NCI-H345 (cell line): ENCODE data around the gene TRIM42.

Source experiments
- DNase-seq: peaks from one replicate; lab custom pipeline; 2025; lab: John Stamatoyannopoulos, UW

Gene TRIM42

DNA sequence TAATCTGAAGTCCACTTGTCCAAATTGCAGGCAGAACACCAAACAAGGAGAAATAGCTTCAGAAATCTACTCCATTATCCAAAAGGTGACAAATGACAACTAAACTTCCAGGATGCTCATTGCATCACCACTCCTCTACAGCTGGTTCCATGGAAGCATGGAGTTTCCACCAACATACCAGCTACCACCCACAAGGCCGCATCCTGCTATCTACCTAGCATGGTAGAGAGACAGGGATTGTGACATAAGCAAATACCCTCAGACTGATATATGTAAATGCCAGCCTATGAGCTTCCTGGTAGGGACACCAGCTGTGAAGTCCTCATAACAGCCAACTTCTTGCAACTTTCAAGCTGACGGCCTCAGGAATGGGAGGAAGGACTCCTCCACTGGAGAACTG lies at the start of gene TRIM42:
TSS of gene TRIM42 (plus strand) at position 301 of the 400 bp plus-strand sequence. CDS start 166 bp downstream, outside the sequence.
- DNase-seq: no peak

DNA sequence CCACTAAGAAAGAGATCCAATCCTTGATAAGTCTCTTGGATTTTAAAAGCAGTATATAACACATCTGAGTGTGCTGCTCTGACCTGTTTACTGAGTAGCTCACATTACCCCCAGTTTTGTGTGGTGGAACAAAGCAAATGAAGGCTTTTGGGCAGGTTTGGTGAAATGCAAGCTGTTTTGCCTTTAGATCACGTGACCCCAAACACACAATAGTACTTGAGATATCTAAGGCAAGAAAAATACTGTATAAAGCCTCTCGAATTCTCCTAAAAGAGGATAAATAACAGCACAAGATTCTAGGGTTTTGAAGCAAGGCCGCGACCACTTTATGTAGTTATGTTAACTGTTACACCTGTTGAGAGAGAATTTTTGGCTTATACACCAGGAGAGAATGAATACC lies 49.3 kb upstream of the TRIM42 start:
- DNase-seq: no peak

DNA sequence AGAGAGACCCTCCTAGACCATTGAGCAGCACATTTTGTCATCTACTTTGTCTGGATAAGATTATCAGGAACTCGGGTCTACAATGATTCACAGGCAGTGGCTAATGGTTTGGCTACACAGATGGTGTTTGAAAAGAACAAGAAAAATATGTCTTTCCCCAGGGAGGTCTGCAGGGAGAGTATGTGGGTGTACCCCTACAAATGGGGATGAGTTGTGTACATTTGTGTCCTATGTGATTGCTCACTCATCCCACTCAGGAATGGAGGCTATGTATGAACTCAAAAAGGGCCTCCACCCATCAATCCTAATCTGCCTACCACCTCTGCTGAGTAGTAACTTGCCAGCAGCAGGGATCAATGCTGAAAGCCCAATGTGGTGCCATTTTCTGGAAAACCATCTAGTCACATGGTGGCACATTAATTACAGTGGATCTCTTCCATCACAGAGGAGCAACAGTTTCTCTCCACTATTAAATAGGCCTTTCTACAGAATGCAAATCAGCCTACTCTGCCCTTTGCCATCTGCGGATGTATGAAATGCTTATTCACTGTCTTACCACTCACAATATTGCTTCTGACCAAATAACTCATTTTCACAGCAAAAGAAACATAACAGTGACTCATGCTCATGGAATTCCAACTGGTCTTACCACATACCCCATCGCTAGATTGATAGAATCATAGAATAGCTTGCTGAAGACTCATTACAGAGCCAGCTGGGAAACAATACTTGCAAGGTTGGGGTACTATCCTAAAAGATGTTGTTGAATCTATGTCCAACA lies 48.3 kb upstream of the TRIM42 start:
- no peak for DNase-seq

DNA sequence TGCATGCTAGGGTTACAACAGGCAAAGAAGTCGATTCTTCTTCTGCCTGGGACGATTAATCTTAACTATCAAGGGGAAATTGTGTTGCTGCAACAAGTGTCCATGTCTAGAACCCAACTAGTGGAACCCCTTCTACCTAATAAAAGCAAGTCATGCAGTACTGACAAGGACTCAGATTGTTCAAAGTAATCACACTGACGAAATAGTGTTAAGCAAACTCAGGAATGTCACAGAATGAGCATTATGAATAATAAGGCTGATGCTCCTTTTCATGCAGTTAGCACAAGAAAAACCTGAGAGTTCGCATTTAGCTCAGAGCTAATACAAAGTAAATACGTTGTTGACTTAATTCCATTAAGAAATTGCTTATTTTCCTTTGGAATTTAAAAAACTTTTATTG lies 47.5 kb upstream of the TRIM42 start:
- DNase-seq: no peak

DNA sequence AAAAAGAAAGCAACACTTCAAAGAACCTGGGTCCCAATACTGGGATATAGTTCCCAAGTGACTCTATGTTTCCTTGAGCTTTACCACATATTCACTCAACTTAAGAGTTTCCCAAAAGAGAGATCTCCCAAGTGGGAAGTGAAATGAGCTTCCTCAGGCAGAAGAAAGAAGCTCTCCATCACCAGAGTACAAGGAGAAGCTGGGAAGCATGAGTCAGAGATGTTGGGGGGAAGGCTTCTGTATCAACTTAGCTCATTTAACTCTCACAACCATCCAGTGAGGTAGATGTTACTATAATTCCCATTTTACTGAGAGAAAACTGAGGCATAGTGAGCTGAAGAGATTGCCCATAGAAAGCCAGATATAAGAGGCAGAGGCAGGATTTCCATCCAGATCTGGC lies 47.0 kb upstream of the TRIM42 start:
- no peak for DNase-seq

DNA sequence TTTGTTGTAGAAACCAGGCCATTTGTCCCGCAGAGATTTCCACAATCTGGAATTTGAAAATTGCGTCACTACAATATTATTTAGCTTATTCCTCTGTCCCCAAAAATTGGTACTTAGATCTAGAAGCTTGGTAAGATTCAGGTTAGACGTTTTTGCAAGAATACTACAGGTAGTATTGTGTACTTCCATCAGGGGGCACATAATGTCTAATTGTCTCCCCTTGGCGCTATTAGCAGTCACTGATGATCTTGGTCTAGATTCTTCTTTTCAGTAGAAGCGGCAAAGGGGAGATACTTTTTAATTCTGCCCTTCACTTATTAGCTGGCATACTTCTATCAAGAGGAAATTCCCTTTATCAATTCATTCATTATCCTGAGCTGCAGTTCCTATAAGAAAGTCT lies 42.6 kb upstream of the TRIM42 start:
- no peak for DNase-seq

DNA sequence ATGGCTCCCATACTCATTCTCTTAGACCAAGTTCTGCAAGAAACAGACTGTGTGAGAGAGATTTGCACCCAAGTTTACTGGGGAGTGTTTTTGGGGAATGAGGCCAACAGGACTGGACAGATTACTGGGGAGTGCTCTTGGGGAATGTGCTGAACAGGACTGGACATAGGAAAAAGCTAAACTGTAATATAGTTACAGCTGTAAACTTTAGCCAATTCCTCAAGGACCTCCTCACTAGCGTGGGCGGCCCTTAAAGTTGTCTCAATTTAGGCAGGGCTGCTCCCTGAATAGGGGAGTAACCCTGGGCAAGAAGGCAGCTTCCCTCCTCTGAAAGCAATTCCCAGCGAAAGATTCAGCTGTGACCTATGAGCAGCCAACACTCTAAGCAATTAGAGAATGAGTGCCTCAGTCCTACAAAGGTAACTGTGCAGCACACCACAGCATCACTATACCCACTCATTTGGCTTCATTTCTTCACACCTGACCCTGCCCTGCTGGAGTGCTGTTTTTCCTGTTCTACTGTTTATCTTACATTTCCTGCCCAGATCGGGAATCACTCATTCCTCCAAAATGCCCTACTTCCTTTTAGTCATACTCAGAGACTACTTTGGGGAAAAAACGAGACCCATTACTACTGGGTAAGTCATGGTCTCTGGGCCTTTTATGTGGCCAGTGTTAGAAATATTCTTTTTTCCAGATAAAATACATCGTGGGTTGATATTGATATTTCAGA lies 41.3 kb upstream of the TRIM42 start:
- DNase-seq: no peak

DNA sequence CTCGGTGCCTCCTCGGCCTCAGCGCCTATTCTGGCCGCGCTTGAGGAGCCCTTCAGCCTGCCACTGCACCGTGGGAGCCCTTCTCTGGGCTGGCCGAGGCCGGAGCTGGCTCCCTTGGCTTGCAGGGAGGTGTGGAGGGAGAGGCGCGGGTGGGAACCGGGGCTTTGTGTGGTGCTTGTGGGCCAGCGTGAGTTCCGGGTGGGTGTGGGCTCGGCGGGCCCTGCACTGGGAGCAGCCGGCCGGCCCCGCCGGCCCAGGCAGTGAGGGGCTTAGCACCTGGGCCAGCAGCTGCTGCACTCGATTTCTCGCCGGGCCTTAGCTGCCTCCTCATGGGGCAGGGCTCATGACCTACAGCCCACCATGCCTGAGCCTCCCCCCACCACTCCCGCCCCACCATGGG lies 26.6 kb upstream of the TRIM42 start:
- DNase-seq: no peak

DNA sequence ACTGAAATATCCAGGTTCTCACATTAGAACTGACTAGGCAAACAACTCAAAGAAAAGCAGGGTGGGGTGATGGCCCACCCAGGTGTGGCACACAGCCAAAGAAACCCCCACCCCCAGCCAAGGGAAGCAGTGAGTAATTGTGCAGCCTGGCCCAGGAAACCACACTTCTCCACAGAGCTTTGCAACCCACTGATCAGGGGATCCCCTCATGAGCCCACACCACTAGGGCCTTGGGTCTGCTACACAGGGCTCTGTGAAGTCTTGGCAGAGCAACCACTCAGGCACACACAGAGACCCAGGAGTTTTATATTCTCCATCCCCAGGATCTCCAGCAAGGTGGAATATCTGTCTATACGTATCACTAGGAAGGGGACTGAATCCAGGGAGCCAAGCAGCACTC lies 22.2 kb upstream of the TRIM42 start:
- no peak for DNase-seq

DNA sequence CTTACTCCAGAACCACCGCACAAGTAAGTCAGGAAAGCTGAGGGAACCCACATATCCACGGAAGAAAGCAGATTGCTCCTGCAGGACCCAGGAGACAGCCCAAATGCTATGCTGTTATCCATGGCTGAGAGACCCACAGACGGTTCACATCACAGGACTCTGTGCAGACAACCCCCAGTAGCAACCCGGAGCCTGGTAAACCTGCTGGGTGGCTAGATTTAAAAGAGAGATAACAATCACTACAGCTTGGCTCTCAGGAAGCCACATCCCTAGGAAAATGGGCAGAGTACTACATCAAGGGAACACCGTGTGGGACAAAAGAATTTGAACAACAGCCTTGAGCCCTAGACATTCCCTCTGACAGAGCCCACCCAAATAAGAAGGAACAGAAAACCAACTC lies 13.8 kb upstream of the TRIM42 start:
- no peak for DNase-seq

DNA sequence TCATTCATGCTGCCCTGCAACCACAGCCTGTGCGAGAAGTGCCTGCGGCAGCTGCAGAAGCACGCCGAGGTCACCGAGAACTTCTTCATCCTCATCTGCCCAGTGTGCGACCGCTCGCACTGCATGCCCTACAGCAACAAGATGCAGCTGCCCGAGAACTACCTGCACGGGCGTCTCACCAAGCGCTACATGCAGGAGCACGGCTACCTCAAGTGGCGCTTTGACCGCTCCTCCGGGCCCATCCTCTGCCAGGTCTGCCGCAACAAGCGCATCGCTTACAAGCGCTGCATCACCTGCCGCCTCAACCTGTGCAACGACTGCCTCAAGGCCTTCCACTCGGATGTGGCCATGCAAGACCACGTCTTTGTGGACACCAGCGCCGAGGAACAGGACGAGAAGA lies 4.7 kb downstream of the TRIM42 start:
- no peak for DNase-seq

DNA sequence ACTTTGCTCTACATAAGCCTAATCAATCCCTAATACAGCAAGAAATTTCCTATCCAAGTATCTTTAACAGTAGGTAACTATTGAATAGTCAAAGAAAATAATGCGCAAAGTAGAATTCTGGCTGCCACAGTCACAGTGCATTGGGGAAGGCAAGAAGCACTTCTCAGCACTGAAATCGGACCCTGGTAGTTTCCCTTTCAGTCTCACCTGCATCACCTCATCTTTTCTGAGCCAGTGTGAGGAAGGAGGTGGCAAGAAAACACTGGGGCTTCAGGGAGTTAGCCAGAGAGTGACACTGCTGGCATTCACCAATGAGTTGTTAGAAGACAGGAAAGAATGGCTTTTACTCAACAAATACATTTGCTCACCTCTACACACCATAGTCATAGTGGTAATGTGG lies 8.3 kb downstream of the TRIM42 start:
- no peak for DNase-seq

DNA sequence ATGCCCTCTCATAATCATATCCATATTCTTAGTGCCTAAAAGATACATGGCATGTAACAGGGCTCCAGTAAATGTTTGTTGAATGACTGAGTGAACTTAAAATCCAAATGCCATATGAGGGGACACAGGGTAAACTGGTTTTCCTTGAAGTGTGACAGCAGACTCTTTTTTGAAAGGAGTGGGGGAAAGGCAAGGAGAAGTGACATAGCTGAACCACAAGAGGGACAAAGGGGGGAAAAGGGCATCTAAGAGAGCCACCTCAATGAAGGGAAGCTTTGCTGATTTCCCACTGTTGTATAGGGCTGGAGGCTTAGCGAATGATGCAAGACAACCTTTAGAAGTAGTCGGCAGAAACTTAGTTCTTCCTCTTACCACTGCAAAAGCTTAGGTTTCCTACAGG lies 9.1 kb downstream of the TRIM42 start:
- no peak for DNase-seq

DNA sequence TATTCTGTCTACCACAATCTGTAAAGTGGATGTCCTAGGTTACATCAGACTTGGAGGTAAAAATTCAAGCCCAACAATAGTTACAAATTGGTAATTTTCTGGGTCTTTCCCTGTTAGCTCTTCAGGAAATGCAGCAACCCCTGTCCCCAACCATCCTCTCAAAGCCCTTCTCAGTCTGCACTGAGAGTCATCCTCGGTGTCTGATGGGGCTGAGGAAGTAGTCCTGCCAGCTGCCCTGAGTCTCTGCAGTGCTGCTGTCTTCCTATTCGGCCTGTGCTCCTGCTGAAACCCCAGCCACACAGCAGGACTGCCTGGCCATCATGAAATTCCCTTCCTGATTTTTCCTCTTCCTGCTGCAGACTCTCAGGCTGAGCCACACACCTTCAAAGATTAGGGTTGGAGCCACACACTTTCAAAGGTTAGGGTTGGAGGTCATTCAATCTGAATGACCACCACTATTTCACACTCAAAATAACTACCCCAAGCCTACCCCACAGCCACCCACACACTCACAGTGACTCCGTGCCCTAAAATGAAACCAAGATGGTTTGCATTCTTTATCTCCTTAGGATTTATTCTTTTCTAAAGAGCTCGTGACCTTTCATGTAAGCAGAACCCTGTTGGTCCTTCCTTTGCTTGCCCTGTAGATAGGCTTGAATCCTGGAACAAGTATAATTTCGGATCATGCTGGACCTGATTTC lies 17.6 kb downstream of the TRIM42 start:
- no peak for DNase-seq

DNA sequence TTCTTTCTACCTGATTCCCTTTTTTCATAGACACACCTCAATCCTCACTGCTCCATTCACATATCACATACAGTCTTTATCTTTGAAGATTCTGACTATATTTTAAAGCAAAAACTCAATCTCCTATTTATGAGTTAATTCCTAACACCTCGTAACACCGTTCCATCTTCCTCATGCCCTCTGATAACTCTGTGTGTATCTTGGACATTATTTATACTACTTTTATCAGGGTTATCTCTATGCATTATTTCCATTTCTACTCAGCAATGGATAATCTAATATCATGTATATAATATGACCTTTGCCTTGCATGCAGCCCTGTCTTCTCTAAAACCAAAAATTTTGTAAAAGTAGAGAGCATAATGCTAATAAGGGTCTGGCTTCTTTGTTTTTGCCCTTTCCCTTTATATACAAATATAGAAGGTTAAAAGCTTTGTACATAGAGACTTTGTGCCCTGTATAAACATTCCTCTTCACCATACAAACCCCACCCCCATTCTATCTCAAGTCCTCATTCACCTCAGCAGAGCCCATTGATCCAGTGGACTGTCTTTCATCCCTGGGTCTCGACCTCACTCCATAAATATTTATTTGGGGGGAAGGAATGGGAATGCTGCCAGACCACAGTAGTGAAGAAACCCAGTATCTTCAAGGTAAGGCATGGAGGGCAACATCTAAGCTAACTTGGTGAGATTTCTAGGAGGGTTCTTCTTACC lies 21.8 kb downstream of the TRIM42 start:
- DNase-seq: no peak

DNA sequence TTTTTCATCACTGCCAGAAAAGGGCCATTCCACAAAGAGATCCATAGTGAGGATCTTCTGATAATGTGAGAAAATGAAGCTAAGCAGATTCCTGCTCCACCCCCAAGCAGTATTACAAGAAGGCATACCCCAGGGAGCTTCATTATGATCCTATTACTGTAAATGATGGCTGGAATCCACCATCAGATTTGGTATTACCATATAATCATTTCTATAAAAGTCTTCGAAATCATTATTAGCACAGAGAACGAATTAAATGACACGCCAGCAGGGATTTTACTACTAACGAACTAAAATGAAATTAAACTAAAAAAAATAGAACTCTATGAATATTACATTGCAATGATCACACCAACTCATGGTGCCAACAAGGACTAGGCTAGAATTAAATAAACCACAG lies 24.4 kb downstream of the TRIM42 start:
- DNase-seq: no peak

DNA sequence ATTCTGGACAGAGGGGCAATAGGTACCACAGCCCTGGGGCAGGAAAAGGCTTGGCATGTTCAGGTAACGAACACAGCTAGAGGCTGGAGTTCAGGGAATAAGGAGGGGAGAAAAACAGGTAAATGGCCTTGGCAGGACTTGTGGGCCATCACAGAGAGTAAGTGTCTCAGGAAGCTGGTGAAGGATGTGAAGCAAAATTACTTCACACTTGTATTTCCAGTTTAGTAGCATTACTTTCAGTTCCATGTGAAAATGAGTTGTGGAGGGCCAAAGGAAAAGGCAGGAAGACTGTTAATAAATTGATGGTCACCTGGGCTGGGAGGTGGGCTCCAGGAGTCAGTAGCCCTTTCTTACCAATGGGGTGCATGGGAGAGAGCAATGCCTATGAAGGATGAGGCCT lies 25.6 kb downstream of the TRIM42 start:
- no peak for DNase-seq

DNA sequence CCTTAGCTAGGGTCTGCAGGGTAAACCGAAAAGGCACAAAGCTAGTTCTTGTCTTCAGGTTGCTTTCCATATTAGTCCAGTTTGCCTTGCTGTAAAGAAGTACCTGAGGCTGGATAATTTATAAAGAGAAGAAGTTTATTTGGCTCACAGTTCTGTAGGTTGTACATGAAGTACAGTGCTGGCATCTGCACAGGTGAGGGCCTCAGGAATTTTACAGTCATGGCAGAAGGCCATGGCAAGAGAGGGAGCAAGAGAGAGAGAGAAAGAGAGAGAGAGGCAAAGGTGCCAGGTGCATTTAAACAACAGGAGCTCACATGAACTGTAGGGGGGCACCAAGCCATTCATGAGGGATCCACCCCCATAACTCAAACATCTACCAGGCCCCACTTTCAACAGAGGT lies 26.9 kb downstream of the TRIM42 start:
- no peak for DNase-seq

DNA sequence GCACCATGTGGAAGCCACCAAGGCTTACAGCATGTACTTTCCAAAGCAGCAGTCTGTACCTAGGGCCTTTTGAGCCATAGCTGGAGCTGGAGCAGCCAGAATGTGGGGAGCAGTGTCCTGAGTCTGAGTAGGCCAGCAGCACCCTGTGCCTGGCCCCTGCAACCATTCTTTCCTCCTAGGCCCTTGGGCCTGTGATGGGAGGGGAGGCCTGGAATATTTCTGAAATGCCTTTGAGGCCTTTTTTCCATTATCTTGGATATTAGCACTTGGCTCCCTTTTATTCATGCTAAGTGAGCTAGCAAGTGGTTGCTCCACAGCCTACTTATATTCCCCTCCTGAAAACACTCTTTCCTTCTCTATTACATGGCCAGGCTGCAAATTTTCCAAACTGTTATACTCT lies 28.1 kb downstream of the TRIM42 start:
- DNase-seq: no peak

DNA sequence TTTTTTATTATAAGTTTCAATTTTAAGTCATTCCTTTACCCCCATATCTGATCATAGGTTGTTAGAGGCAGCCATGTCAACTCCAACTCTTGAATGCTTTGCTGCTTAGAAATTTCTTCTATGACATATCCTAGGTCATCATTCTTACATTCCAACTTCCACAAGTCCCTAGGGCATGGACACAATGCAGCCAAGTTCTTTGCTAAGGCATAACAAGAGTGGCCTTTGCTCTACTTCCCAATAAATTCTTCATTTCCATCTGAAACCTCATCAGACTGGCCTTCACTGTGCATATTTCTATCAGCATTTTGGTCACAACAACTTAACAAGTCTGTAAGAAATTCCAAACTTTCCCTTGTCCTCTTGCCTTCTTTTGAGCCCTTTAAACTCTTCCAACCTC lies 28.5 kb downstream of the TRIM42 start:
- no peak for DNase-seq

DNA sequence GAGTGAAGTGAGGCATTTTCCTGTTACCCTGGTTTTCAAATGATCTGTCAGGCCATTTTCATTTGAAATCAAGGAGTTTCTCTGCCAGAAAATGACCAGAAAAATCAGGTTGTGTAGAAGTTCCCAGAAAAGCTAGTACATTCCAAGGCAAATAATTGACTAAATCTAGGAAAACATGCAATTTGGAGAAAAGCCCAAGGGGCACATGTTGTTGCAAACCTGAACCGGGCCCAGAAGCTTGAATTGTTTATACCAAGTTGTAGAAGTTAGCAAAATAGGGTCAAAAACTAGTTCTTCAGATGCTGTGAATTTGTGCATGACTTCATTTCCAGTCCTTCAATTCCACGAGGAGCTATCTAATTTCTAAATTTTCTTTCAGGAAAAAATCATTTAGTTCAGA lies 31.0 kb downstream of the TRIM42 start:
- DNase-seq: no peak

DNA sequence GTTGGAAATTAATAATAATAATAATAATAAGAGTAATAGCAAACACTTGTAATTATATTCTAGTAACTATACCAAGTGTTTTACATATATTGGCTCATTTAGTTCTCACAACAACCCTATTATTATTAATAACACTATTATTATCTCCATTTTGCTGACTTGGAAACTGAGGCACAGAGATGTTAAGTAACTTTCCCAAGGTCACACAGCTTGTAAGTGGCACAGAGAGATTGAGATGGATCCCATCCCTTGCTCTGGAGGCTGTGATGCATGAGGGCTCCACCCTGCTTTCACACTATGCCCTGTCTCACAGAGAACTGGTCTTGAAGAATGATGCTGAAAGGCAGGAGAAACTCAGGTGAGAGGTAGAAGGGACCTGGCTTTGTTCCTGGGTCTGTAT lies 31.9 kb downstream of the TRIM42 start:
- no peak for DNase-seq
